ENCODE results near the gene GBA2.

GBA2 gene

DNA sequence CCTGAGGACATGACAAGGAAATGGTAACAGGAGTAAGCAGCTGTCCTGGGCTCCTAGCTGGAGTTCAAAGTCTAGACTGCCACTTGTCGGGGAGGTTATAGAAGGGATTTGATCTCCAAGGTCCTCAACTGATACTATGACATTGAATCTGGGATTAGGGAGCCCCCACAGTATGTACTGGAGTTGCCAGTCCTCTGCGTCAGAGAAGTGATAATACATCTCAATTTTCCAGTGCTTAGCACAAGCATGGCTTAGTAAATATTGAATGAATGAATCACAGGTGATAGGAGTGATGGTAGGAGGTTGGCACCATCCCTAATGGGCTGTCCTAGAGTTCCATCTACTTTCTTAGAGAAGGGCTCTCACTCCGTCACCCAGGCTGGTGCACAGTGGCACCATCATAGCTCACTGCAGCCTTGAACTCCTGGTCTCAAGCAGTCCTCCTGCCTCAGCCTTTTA, 53.1 kb downstream of the GBA2 start:
- Histone ChIP-seq H3K9me3 (ENCODE audit: insufficient read depth, low read length) (no peaks in the 10 kb centered on the region), H3K9ac (ENCODE audit: insufficient read length, low read depth) (no peak overlapping the region), H3K4me1 (ENCODE audit: insufficient read depth, insufficient read length) (no peaks in the 10 kb centered on the region), H3K36me3 (ENCODE audit: insufficient read depth, insufficient read length, low read length) (peaks cover 61% of the 10 kb centered on the region), H3K27me3 (ENCODE audit: insufficient read depth, insufficient read length) (no peaks in the 10 kb centered on the region), H3K4me3 (ENCODE audit: insufficient read length, low read depth) (no peak overlapping the region)
- no peak for TF ChIP-seq SUZ12 (IDR thresholded peaks at IDR 0.05; ENCODE audit: extremely low read depth, insufficient read depth, insufficient read length)
- no peak for TF ChIP-seq YY1 (IDR thresholded peaks at IDR 0.05; ENCODE audit: insufficient read depth, insufficient read length)
- no peak for TF ChIP-seq ZNF274 (IDR thresholded peaks at IDR 0.05; ENCODE audit: low read depth, low read length)
- no peak for DNase-seq (ENCODE audit: low read depth, low spot score)

DNA sequence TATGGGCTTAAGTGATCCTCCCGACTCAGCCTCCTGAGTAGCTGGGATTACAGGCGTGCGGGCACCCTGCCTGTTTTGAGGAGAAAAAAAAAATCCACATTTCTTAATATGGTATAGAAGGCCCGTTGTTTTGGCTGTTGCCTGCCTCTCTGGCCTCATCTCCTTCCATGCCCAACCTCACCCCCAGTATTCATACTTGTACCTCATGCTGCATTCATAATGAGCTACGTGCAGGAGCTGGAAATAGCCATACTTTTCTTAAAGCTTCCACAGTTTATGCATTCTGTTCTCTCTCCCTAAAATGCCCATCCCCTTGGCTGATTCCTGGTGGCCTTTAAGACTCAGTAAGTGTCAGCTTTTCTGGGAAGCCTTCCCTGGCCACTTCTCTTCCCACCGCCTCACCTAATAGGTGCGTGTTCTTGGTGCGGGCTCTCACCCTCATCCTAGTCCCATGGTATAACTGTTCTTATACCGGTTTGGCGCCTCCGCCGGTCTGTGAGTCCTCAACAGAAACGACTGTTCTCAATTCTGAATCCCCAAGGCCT, 57.2 kb downstream of the GBA2 start:
- Histone ChIP-seq H3K9me3 (ENCODE audit: insufficient read depth, low read length) (no peaks in the 10 kb centered on the region), H3K9ac (ENCODE audit: insufficient read length, low read depth) (no peak overlapping the region), H3K36me3 (ENCODE audit: insufficient read depth, insufficient read length, low read length) (peaks cover 44% of the 10 kb centered on the region), H3K4me1 (ENCODE audit: insufficient read depth, insufficient read length) (peaks cover 12% of the 10 kb centered on the region), H3K4me3 (ENCODE audit: insufficient read length, low read depth) (no peak overlapping the region), H3K27me3 (ENCODE audit: insufficient read depth, insufficient read length) (no peaks in the 10 kb centered on the region)
- no peak for DNase-seq (ENCODE audit: low read depth, low spot score)
- no peak for TF ChIP-seq ZNF274 (IDR thresholded peaks at IDR 0.05; ENCODE audit: low read depth, low read length)
- TF ChIP-seq SUZ12 (IDR thresholded peaks at IDR 0.05; ENCODE audit: extremely low read depth, insufficient read depth, insufficient read length) = no peak
- no peak for TF ChIP-seq YY1 (IDR thresholded peaks at IDR 0.05; ENCODE audit: insufficient read depth, insufficient read length)

DNA sequence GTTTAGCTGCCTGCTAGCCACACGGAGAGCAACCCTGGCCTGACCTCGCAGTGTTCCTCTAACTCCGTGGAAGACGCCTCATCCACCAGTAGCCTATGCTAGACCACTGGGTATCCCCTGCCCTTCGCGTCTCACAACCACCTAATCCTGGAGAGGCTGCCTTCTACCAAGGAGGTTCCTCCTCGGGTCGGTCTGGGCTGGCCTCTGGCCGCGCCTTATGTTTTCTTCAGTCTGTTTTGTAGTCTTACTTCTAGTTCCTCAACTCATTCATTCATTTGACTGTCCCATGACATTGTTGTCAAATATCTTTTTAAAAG, 57.7 kb downstream of the GBA2 start:
- Histone ChIP-seq H3K36me3 (ENCODE audit: insufficient read depth, insufficient read length, low read length) (peaks cover 44% of the 10 kb centered on the region), H3K9me3 (ENCODE audit: insufficient read depth, low read length) (no peaks in the 10 kb centered on the region), H3K4me3 (ENCODE audit: insufficient read length, low read depth) (peak overlapping the region; percentile 90), H3K27me3 (ENCODE audit: insufficient read depth, insufficient read length) (no peaks in the 10 kb centered on the region), H3K9ac (ENCODE audit: insufficient read length, low read depth) (peak overlapping the region; percentile 39), H3K4me1 (ENCODE audit: insufficient read depth, insufficient read length) (peaks cover 15% of the 10 kb centered on the region)
- TF ChIP-seq YY1 (IDR thresholded peaks at IDR 0.05; ENCODE audit: insufficient read depth, insufficient read length) (no peak), ZNF274 (IDR thresholded peaks at IDR 0.05; ENCODE audit: low read depth, low read length) (no peak), SUZ12 (IDR thresholded peaks at IDR 0.05; ENCODE audit: extremely low read depth, insufficient read depth, insufficient read length) (no peak)
- DNase-seq (ENCODE audit: low read depth, low spot score) = no peak

DNA sequence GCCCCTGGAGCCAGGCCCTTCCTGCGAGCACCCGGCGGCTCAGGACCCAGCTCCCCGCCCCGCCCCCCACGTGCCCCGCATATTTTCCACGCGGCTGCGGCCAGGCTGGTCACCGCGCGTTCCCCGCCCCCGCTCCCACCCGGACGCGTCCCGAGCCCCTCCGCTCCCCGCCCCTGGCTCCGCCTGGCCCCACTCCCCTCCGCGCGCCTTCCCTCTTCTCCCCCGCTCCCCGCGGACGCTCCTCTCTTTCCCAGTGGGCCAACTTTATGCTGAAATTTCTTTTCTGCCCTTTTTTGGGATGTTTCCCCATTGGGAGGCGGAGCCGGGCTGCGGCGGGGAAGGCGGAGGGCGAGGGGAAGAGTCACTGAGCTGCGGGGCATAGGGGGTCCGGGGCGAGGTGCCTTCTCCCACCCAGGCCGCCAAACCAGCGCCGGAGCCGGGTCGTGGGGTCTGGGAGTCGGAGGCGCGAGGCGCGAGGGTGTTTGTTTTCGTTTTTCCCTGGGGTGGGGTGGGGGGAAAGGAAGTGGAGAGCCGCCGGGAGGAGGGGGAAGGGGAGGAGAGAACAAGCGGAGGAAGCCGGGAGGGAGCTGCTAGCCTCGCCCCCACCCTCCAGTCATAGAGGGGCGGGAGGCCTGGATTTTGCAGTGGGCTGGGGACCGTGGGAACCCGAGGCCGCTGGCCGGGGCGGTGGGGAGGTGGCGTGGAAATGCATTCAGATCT, 58.3 kb downstream of the GBA2 start:
- Histone ChIP-seq H3K4me1 (ENCODE audit: insufficient read depth, insufficient read length) (peaks cover 15% of the 10 kb centered on the region), H3K9me3 (ENCODE audit: insufficient read depth, low read length) (no peaks in the 10 kb centered on the region), H3K27me3 (ENCODE audit: insufficient read depth, insufficient read length) (no peaks in the 10 kb centered on the region), H3K9ac (ENCODE audit: insufficient read length, low read depth) (peak overlapping the region; percentile 98), H3K36me3 (ENCODE audit: insufficient read depth, insufficient read length, low read length) (peaks cover 44% of the 10 kb centered on the region), H3K4me3 (ENCODE audit: insufficient read length, low read depth) (peak overlapping the region; percentile 90)
- no peak for TF ChIP-seq SUZ12 (IDR thresholded peaks at IDR 0.05; ENCODE audit: extremely low read depth, insufficient read depth, insufficient read length)
- TF ChIP-seq YY1 (IDR thresholded peaks at IDR 0.05; ENCODE audit: insufficient read depth, insufficient read length) = no peak
- no peak for TF ChIP-seq ZNF274 (IDR thresholded peaks at IDR 0.05; ENCODE audit: low read depth, low read length)
- DNase-seq (ENCODE audit: low read depth, low spot score) = peak; percentile 27

DNA sequence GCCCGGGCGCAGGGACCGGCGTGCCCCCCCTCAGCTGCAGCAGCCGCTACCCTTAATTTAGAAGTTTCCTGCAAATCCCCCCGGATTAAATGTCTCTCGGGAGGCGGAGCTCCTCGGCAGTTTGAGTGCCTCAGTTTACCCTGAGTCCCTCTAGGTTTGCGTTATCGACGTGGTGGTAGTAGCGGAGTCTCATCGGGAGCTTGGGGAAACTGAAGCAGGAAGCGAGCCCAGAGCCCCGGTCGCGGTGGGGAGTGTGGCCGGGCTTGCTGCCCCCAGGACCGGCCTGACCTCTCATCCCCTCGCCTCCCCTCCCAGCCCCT, 58.8 kb downstream of the GBA2 start:
- no peak for DNase-seq (ENCODE audit: low read depth, low spot score)
- peak overlapping the region; percentile 90 for H3K4me3 ChIP-seq (ENCODE audit: insufficient read length, low read depth)

DNA sequence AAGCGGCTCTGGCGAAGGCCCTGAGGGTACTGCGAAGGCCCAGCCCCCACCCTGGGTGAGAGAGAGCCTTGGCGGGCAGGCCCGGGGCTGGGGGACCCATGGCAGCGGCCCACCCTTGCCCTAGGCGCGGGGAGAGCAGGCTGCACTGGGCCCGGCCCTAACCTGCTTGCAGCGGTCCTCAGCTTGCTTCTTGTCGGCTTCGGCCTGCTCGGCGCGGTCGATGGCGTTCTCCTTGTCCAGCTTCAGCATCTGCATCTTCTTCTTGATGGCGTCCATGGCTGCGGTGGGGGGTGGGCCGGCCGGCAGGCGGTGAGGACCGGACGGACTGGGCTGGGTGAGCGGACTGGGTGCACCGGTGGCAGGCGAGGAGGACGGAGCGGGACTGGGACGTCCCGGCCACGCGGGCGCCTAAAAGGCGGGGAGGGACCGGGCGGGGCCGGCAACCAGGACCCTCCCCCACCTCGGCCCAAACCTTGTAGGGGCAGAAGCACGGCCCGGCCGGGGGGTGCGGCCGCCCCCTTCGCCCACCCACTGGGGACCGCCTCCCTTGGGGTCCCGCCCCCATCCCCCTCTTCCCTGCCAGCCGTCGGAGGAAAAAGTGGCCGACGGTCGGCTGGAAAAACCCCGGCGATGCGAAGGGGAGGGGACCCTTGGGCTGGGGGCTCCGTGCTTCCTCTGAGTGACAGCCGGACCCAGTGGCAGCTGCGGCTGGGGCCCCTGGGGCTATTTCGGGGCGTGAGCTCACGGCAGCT, 59.3 kb downstream of the GBA2 start, which contains the start of gene TPM2:
Gene TPM2 (minus strand): TSS at position 384 of the 752 bp plus-strand sequence. CDS start 108 bp downstream, at position 276.
- peak within 1 kb of the TSS; percentile 90 for H3K4me3 ChIP-seq (ENCODE audit: insufficient read length, low read depth)
- DNase-seq (ENCODE audit: low read depth, low spot score) = peak; percentile 18
- peak within 1 kb of the TSS; percentile 98 for H3K9ac ChIP-seq (ENCODE audit: insufficient read length, low read depth)
- no peaks in the 10 kb centered on the region for H3K27me3 ChIP-seq (ENCODE audit: insufficient read depth, insufficient read length)
- no peak for TF ChIP-seq ZNF274 (IDR thresholded peaks at IDR 0.05; ENCODE audit: low read depth, low read length)
- no peak for TF ChIP-seq YY1 (IDR thresholded peaks at IDR 0.05; ENCODE audit: insufficient read depth, insufficient read length)
- TF ChIP-seq SUZ12 (IDR thresholded peaks at IDR 0.05; ENCODE audit: extremely low read depth, insufficient read depth, insufficient read length) = no peak
- H3K4me1 ChIP-seq (ENCODE audit: insufficient read depth, insufficient read length) = peaks cover 22% of the 10 kb centered on the region
- H3K36me3 ChIP-seq (ENCODE audit: insufficient read depth, insufficient read length, low read length) = peaks cover 51% of the 10 kb centered on the region
- no peaks in the 10 kb centered on the region for H3K9me3 ChIP-seq (ENCODE audit: insufficient read depth, low read length)

More for the DNA sequence above, 58.8 kb downstream of the GBA2 start:
- H3K9me3 ChIP-seq (ENCODE audit: insufficient read depth, low read length) = no peaks in the 10 kb centered on the region
- TF ChIP-seq SUZ12 (IDR thresholded peaks at IDR 0.05; ENCODE audit: extremely low read depth, insufficient read depth, insufficient read length) (no peak), YY1 (IDR thresholded peaks at IDR 0.05; ENCODE audit: insufficient read depth, insufficient read length) (no peak), ZNF274 (IDR thresholded peaks at IDR 0.05; ENCODE audit: low read depth, low read length) (no peak)
- H3K36me3 ChIP-seq (ENCODE audit: insufficient read depth, insufficient read length, low read length) = peaks cover 45% of the 10 kb centered on the region
- no peaks in the 10 kb centered on the region for H3K27me3 ChIP-seq (ENCODE audit: insufficient read depth, insufficient read length)
- peaks cover 17% of the 10 kb centered on the region for H3K4me1 ChIP-seq (ENCODE audit: insufficient read depth, insufficient read length)
- peak overlapping the region; percentile 98 for H3K9ac ChIP-seq (ENCODE audit: insufficient read length, low read depth)
